H1 (cell line): ENCODE measurements around the gene WNT1. TPM values are rescaled to one million over a fixed set of nuclear protein-coding genes. Genes with fewer than 3 reads are reported as not detected.

Experiments used
- CTCF ChIP-seq, 3 experiments: IDR thresholded peaks; 1 replicate in 2 of 3; 2 replicates in 1 of 3; pipeline versions ENCODE4 v1.5.1 to v1.6.1; 2011; ENCODE audit warnings: low read length in 3 of 3, mild to moderate bottlenecking in 3 of 3, inconsistent platforms in 2 of 3, low read depth in 1 of 3, moderate library complexity in 1 of 3; ENCODE audit not compliant: insufficient read depth in 1 of 3; ENCODE audit errors: control extremely low read depth in 1 of 3
- EZH2 ChIP-seq: fragments of 200-600 bp; sonication (generic); IDR thresholded peaks from 2 replicates; pipeline ENCODE4 v1.7.1; 2012; ENCODE audit warnings: low read depth, mild to moderate bottlenecking, moderate library complexity, low read length, inconsistent platforms; ENCODE audit not compliant: severe bottlenecking
- SUZ12 ChIP-seq: fragments of 200-600 bp; sonication (generic); IDR thresholded peaks from 2 replicates; pipeline ENCODE4 v1.6.1; 2012; ENCODE audit warnings: mild to moderate bottlenecking, inconsistent platforms, low read length, moderate library complexity, mixed read lengths
- polyA plus RNA-seq, 7 experiments: library from polyadenylated mRNA; depleted of rRNA in 3 of 7; stranded (reverse) in 5 of 7; unstranded in 2 of 7; fragments of >200 nt in 5 of 7; fragments of 200-250 nt in 2 of 7; gene quantifications; 1 replicate in 5 of 7; 2 replicates in 1 of 7; 4 replicates in 1 of 7; pipeline versions ENCODE4 v1.2.1 to v1.2.3, GENCODE V29; 2011 to 2013; ENCODE audit warnings: missing spikeins in 2 of 7, mixed read lengths in 2 of 7
- total RNA-seq: library from RNA; stranded (reverse); fragmentation: NEBNext Ultra II Directional; extraction: Animal tissue kit (Norgen Biotek cat#: 25700); gene quantifications from 2 replicates; pipeline ENCODE4 v1.2.1, GENCODE V29; 2021

Gene WNT1
- total and polyA plus RNA-seq, 2 of the 8 experiments (the other 6 are each of a cell fraction or from before 2014, with no cell fraction given) = not detected

DNA sequence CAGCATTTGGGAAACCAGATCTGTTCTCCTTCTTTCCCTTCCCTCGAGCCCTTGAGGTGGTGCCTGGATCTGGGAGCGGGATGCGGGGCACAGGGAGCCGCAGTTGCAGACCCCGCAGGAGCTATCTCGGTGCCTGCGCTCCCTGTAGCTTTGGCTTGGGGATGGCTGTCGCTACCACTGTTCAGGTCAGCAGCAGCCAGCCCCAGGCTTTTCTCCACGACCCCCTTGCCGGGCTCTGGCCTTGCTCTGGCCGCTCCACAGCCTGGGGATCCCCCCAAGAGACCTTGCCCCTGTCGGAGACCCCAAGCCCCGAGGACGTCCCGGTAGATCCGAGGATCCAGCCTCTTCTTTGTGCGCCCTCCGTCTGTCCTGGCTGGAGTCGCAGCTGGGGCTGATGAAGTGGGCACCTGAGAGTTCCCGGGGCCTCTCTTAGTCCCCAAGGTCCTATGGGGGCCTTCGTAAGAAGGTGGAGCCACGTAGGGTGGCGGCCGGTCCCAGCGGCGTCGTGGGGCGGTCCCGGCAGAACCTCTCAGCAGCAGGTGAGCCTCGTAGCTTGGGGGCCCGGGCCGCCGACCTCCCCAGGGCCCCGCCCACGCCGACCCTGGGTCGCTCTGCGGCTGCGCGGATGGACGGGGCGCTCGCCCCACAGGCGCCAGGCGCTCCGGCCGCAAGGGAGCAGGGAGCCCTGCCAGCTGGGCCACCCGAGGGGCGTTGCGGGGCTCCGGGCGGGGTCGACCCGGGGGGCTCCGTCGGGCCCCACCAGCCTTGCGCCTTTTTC, 19.8 kb downstream of the WNT1 start (continued):
- TF ChIP-seq CTCF (IDR thresholded peaks at IDR 0.05; ENCODE audit: control extremely low read depth in 1 of 3, insufficient read depth in 1 of 3, low read depth in 1 of 3, low read length in 3 of 3) (peak in 1 of 3 experiments; percentile 12; a peak in 1 of 4 replicates), SUZ12 (peak; percentile 58), EZH2 (peak; percentile 92)
